HG03558 (cell line): ENCODE results near the gene TMEM45A.
"Not testable (repeated sequence)": the region's sequence is repeated elsewhere in the genome, so short reads cannot be mapped to it uniquely, and the experiment has no call there.

ENCODE experiments used
- ATAC-seq: cut with Tn5 transposase; IDR thresholded peaks from one replicate; pipeline ENCODE4 v1.9.1; 2021; ENCODE audit warnings: moderate number of reproducible peaks; ENCODE audit not compliant: unreplicated experiment; ENCODE audit errors: extremely low read depth

Gene TMEM45A

DNA sequence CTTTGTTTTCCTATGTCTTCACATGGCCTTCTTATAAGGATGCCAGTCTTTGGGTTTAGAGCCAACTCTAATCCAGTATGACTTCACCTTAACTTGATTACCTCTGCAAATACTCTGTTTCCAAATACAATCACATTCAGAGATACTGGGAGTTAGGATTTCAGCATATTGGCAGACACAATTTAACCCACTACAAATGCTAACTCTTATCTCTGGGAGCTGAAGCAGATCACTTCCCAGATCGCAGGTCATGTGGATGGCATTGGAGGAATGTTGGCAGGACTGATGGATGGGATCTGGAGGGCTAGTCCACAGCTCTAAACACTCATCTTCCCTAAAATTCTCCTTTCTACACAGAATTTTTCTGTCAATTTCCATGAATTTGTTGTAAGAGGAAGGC lies 70.8 kb downstream of the TMEM45A start:
- ATAC-seq, result no peak

DNA sequence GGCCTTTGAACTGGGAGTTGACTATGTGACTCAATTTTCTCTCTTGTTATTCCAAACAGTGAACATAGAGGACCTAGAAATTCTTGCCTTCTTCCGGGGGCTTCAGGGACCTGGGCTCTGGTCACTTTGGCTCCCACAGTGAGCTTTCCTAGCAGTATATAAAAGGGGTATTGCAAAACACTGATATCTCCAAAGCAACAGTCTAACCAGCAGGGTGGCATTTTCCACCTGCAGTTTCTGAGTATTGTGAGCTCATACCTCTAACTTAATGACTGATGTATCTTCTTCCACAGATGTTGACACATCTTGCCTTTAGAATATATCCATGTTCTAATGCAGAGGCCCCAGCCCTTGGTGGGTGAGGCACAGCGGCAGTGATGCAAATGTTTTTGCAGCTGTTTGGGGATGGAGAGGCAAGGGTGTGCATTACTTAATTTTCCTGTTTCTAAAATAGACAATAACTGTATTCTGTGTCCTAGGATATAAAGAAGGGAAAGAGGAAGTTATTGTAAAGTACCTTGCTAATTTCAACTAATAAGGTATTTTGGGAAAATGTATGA lies 71.3 kb downstream of the TMEM45A start:
- no peak for ATAC-seq

DNA sequence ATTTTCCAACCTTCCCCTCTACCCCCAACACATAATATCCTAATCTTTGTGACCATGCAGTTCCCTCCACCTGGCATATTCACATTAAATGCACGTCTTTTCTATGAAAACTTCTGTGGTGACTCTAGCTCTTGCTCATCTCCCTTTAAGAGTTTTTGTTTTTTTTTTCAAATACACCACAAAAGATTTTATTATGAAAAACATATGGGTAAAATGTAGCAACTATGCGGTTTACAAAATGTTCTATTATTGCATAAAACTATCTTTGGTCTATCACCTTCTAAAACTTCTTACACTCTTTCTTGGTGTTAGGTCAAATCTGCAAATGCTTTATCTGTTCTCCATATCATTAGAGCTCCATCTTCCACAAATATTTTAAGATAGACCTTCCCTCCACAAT lies 78.4 kb downstream of the TMEM45A start:
- no peak for ATAC-seq

DNA sequence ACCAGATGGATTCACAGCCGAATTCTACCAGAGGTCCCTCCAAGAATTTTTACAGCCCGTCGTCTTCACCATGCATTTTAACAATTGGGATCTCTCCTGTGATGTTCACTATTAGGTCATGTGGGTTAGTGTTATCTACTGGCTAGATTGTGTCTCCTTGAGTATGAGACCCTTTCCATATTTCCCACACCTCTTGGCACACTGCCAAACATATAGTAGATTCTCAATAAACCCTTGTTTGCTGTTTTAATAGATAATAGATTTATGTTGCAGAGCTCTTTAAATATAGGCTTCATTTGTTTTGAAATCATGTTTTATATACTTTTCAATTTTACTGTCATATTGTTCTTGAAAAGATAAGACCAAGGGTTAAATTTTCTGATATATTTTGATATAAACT lies 82.1 kb downstream of the TMEM45A start:
- ATAC-seq, result no peak

DNA sequence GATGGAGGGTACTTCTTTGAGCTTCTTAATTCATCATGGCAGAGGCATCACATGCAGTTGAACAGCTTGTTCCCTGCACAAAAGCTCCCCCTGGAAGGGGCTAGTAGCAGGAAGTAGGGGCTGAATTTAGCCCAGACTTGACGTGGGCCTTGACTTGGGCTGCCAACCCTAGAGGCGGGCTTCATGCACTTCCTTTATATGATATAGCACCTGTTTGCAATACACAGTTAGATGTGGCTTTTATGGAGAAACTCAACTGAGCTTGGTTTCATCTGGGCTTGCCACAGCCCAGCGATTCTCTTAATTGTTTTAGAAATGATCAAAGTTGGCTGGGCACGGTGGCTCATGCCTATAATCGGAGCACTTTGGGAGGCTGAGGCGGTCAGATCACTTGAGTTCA lies 83.3 kb downstream of the TMEM45A start:
- ATAC-seq, result no peak

DNA sequence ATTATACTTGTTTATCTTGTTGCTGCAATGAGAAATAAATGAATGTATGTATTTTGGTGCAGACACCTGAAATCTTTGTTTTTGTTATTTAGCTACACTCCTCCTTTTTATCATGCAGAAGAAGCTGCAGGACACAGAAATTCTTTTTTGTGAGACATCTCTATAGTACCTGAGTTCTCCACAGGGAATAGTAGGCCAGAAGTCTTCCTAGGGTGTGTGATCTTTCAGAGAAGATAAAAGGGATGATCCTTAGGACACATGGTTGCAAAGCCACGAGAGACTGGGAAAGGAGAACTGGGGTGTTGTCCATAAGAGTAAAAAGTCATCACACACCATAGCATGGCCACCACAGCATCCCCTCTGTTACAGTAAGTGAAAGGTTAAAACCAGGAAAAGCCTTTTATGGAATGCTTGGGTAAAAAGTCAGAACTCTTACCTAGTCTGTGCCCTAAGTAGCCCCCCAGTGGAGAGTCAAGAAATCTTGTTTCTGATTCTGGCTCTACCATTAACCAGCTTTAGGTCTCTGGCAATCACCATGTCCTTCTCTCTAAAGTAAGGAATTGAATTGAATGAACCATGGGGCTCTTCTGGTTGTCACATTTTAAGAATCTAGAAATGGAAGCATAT lies 85.1 kb downstream of the TMEM45A start:
- no peak for ATAC-seq

DNA sequence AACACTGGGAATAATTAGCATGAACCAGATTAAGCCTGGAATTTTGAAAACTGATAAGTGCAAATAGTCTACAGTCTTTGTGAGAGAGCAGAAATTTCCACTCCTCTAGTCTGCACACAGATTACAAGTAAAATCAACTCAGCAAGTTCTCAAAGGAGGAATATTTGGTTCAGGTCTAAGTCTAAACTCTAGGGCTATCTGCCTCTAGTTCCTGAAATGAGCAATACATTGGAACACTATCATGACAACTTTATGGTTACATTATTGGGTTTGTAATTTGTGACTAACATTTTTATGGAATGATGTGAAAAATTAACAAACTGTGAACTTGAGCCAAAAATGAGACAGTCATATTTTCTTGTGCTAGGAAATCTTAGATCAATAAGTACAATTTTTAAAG lies 86.2 kb downstream of the TMEM45A start:
- ATAC-seq, result no peak

DNA sequence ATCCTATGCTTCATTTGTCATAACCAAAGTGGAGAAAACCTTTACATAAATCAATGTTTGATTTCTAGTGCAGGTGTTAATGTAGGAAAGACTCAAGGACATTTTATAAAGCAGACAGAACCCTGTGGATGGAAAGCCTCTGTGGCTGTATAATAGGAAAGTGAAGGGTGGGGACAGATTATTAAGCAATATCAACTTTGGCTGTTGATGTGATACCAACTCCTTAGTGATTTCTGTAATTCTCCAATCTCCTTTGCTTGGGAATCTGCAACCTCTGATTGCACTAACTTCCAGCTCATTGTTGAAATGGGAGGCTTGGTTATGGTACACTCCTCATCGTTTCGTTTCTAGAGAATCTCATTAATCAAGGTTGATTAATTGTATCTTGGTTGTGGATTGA lies 87.7 kb downstream of the TMEM45A start:
- no peak for ATAC-seq

DNA sequence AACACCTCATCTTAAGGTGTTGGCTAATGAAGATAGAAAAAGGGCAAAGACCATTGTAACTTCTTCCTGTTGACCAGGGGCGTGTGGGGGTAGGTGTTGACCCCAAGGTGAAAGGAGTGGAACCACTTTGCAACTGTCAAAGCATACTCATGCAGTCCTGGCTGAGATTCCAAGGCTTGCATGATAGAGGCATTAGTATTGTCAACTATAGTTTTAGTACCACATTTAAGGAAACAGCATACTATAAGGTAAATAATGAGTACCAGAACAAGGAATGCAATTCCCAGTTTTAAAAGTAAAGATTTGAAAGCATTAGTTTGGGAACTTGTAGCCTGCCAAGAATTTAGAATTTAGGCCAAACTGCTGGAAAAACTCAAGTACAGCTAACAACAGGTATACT lies 89.2 kb downstream of the TMEM45A start:
- ATAC-seq, result no peak

DNA sequence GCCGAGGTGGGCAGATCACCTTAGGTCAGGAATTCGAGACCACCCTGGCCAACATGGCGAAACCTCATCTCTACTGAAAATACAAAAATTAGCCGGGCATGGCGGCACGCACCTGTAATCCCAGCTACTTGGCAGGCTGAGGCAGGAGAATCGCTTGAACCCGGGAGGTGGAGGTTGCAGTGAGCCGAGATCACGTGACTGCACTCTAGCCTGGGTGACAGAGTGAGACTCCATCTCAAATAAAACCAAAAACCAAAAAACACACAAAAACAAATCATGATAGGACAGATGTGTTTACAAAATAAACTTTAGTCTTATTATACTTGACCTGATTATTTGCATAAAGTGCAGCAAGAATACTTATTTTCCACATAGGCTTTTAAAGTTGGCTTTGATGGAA lies 89.7 kb downstream of the TMEM45A start:
- ATAC-seq, result not testable (repeated sequence)

DNA sequence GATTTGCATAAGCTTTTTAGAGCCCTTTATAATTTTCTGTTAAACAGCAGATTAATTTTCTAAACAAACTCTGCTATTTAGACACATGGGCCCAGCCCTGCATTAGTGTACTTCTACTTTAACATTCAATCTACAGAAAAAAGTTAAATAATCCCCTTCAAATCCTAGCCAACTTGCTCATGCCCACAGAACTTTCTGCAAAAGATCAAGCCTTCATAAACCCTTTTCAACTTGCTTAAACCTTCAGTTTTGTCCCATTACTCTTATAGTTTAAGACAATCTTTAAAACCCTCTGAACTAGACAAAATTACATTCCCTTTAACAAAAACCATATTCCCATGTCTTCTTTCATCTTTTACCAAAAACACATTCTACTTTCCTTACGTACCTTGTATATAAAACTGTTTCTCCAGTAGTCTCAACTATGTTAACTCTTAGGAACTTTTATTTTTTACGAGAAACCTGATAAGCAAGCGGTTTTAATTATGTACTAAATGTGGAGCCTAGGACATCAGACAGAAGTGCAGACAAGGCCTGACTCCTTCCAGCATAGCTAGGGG lies 91.8 kb downstream of the TMEM45A start:
- ATAC-seq, result no peak

DNA sequence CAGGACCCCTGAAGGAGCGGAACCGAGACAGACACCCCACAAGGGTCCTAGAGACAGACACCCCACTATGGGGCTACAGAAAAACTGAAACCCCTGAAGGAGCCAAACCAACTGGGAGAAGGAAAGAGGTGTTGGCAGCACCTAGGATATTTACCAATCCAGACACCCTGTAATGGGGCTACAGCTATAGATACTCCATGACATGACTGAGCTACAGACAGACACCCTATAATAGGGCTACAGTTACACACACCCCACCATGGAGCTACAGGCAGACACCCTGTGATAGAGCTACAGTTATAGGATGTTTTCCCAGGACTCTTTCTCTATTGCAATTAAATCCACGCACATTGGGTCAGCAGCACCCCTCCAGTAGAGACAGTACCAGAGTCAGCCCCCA lies 94.4 kb downstream of the TMEM45A start:
- no peak for ATAC-seq

DNA sequence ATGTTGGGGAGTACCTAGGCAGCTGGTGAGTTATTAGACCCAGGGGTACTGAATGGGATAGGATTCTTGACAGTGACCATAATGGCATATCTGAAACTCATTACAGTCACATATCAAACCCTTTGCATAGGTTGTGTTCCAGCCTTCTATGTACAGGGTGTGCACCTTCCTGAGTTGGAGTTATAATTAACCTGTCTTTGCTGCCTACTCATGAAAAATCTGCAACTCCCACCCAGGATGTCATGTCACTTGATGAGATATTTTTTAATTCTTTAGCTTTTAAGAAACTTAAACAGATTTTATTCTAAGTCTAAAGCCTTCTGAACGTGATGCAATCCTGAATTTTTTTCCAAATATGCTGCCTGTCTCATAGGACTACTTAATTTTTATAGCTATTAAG lies 95.8 kb downstream of the TMEM45A start:
- no peak for ATAC-seq

DNA sequence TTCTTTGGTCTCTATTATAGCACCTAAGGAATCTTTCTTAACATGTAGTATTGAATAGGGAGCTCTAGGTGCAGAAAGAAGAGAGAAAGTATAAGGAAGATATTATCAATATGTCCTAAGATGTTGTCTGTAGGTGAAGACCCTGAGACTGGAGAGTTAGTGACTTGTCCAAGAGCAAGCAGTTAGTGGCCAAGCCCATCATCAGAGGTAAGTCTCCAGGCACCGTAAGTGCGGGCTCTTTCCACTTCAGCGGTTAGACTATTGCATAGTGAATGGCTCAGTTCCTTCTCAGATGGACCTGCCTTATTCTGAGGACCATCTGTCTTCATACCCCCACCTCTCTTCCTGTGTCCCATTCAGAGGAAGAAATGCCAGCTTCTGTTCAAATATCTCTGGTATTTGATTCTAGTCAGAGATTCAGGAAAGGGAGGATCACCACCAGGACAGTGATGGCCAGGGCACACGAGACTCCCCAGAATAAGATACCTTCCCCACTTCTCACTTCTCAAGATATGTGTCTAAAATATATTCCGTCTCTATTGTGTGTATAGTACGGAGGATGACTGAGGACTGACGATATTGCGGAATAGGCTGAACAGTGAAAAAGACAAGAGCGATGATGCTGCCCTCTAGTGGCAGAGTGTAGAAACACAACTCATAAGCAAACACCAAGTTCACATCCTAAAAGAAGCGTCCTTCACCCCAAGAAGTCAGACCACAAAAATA lies 97.9 kb downstream of the TMEM45A start:
- ATAC-seq, result peak; percentile 68

DNA sequence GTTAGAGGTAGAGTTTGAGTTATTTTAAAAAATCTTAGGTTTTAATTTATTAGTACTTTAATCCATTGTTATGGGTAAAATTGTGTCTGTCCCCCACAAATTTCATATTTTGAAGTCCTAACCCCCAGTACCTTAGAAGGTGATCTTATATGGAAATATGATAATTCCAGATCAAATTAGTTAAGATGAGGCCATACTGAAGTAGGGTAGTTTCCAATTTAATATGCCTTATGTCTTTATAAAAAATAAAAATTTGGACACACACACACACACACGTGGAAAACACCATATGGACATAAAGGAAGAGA lies 98.4 kb downstream of the TMEM45A start:
- no peak for ATAC-seq

DNA sequence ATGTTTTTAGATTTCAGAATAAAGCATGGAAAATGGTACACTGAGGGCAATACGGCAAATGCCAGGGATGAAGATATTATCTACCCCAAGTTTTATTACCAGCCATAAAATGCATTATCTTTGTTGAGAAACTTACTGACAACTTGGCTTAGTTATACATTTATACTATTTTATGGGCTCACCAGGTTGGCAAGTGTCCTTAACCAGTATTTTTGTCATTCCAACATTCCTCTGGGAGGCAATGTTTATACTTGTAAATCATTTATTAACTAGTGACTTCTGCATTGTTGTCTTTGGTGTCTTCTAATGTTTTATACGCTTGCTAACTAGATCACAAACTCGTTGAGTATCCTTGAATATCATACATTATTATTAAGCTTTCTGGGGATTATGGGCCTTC lies 99.0 kb downstream of the TMEM45A start:
- no peak for ATAC-seq

DNA sequence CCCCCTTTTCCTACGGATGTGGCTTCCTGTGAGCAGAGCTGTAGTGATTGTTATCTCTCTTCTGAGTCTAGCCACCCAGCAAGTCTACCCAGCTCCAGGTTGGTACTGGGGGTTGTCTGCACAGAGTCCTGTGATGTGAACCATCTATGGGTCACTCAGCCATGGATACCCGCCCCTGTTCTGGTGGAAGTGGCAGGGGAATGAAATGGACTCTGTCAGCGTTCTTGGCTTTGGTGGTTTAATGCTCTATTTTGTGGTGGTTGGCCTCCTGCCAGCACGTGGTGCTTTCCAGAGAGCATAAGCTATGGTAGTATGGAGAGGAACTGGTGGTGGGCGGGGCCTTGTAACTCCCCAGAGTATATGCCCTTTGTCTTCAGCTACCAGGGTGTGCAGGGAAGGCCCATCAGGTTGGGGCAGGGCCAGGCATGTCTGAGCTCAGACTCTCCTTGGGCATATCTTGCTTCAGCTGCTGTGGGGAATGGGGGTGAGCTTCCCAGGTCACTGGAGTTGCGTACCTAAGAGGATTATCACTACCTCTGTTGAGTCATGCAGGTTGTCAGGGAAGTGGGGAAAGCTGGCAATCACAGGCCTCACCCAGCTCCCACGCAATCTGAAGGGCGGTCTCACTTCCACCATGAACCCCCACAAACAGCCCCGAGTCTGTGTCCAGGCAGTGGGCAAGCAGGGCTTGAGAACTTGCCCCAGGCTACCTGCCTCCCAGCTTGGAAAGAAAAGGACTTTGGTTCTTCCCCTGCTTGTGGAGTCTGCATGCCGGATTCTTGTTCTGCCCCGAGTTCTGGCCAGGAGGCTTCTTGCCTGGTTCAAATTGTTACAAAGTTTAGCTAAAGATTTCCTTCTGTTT lies 108.0 kb downstream of the TMEM45A start:
- ATAC-seq, result no peak

DNA sequence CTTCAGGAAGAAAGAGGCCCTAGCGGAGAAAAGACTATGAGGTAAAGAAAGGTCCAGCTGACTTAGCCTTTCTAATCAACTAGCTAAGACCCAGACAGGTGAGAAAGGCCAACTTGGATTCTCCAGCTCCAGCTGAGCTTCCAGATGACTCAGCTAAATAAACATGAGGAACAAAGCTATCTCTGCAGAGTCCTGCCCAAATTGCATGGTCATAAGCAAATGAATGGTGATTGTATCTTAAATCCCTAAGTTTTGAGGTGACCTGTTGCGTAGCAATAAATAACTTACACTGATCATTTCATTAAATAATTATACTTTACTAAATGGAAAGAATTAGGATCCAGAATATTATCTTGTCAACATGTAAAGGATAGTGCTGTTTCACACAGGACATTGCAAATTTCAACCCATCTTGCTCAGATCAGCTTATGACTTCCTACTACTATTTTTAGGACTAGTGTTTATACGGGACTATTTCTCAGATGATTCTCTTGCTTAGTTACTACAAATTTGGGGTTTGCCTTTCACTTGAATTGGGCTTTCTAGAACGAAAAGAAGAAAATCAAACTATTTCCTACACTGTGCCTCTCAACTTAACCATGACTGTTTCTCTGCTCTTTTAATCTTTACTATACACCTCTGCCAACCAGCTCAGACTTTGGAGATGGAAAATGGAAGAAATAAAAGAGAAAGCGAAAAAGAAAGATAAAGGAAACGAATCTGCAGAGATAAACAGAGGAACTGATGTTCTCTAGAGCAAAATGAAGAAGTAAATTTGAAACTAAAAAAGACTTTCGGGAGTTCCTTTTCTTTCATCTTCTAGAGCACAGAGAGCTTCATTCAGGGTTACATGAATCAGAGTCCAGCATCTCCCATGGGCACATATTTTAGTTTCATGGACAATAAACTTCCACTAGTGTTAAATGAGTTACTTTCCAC lies 110.4 kb downstream of the TMEM45A start:
- peak; percentile 30 for ATAC-seq

DNA sequence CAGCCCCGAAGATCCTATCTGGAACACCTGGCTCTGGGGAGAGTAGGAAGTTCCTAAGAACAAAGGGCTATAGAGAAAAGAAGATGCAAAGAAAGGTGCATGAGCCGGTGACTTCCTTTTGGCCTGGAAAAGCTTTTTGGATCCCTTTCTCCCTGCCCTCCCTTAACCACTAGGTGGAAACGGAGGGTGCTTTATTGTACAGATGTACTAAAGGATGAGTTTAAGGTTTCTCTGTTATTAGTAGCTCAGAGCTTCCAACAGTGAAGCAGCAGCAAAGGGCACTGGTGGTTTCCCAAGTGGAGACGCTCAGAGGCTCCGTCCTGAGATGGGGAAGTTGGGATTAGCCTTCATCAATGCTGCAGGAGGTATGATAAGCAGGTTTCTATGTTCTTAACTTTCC lies 111.0 kb downstream of the TMEM45A start:
- ATAC-seq, result no peak

DNA sequence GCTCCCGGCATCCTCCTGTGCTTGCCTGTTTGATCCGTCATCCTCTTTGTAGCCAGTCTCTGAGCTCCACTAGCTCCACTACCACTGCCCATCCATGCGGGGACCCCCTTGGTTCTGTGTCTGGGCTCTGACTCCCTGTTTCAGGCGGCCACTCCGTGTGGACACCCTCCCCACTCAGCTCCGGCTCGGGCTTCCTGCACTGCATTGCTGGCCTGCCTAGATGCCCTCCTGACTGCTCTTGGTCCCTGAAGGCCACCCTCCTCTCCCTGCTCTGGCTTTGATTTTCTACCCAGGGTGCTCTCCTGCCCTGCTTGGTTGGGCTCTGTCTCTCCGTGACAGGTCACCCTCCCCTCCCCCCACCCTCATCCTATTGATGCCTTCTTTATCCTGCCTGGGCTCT lies 112.9 kb downstream of the TMEM45A start:
- no peak for ATAC-seq
